Keratinocyte (primary cell): Measurements from ENCODE around the gene TERT. TPM values are rescaled to one million over a fixed set of nuclear protein-coding genes. Genes with fewer than 3 reads are reported as not detected.

ENCODE experiments used
- DNase-seq: peaks from one replicate; pipeline ENCODE4 v3.0.0-alpha.2; 2011; ENCODE audit warnings: low read depth, missing footprints, low spot score
- FAIRE-seq: peaks from 2 replicates; lab custom pipeline; 2011; peaks lifted over from hg19 to GRCh38; lab: Jason Lieb, UNC
- H2AFZ ChIP-seq: 2 replicates; pipeline ENCODE4 v1.6.0; 2012; ENCODE audit warnings: low read length, control low read depth, inconsistent platforms; ENCODE audit not compliant: control insufficient read depth
- H3K27ac ChIP-seq: 2 replicates; pipeline ENCODE4 v1.5.1; 2011; ENCODE audit warnings: low read length; ENCODE audit not compliant: control insufficient read depth, insufficient read depth
- H3K27me3 ChIP-seq: 3 replicates; pipeline ENCODE4 v1.6.0; 2011; ENCODE audit warnings: low read length; ENCODE audit not compliant: control insufficient read depth, insufficient read depth; ENCODE audit errors: extremely low read depth
- H3K36me3 ChIP-seq, 2 experiments: 2 replicates in 1 of 2; 3 replicates in 1 of 2; pipeline ENCODE4 v1.5.1; 2011; ENCODE audit warnings: low read length in 2 of 2, mild to moderate bottlenecking in 1 of 2; ENCODE audit not compliant: control insufficient read depth in 2 of 2, insufficient read depth in 2 of 2; ENCODE audit errors: extremely low read depth in 1 of 2
- H3K4me1 ChIP-seq: 3 replicates; pipeline ENCODE4 v1.5.1; 2011; ENCODE audit warnings: low read length; ENCODE audit not compliant: control insufficient read depth, insufficient read depth; ENCODE audit errors: extremely low read depth
- H3K4me2 ChIP-seq: 3 replicates; pipeline ENCODE4 v1.6.0; 2011; ENCODE audit warnings: low read depth, low read length; ENCODE audit not compliant: control insufficient read depth, insufficient read depth; ENCODE audit errors: extremely low read depth
- H3K4me3 ChIP-seq, 3 experiments: fragments of 200-600 bp in 1 of 3; sonication (generic) in 1 of 3; 2 replicates in 2 of 3; 3 replicates in 1 of 3; pipeline ENCODE4 v1.5.1; 2011 to 2016; ENCODE audit warnings: low read length in 3 of 3, mild to moderate bottlenecking in 3 of 3, control low read depth in 2 of 3, inconsistent platforms in 1 of 3, low read depth in 1 of 3, mixed read lengths in 1 of 3, mixed run types in 1 of 3, moderate library complexity in 1 of 3; ENCODE audit not compliant: control insufficient read depth in 2 of 3, insufficient read depth in 2 of 3; ENCODE audit errors: extremely low read depth in 1 of 3
- H3K79me2 ChIP-seq: 2 replicates; pipeline ENCODE4 v1.6.0; 2012; ENCODE audit warnings: low read length; ENCODE audit not compliant: control insufficient read depth, insufficient read depth
- H3K9ac ChIP-seq: 3 replicates; pipeline ENCODE4 v1.6.0; 2011; ENCODE audit warnings: low read length; ENCODE audit not compliant: control insufficient read depth, insufficient read depth; ENCODE audit errors: extremely low read depth
- H3K9me1 ChIP-seq: 3 replicates; pipeline ENCODE4 v1.6.0; 2011; ENCODE audit warnings: low read length; ENCODE audit not compliant: control insufficient read depth, insufficient read depth; ENCODE audit errors: extremely low read depth
- H3K9me3 ChIP-seq: 2 replicates; pipeline ENCODE4 v1.5.1; 2012; ENCODE audit warnings: low read depth, low read length; ENCODE audit not compliant: control insufficient read depth
- H4K20me1 ChIP-seq: 3 replicates; pipeline ENCODE4 v1.6.0; 2011; ENCODE audit warnings: low read length; ENCODE audit not compliant: control insufficient read depth, insufficient read depth; ENCODE audit errors: extremely low read depth
- EZH2 ChIP-seq: IDR thresholded peaks from one replicate; pipeline ENCODE4 v1.6.1; 2012; ENCODE audit warnings: inconsistent platforms, mild to moderate bottlenecking, low read length, moderate library complexity
- dilution Hi-C: fragments of 300-500 bp; cut with MboI; formaldehyde crosslinking; loops from one replicate; pipeline ENCODE4 v1.7.0; 2020; ENCODE audit warnings: low sequenced_read_pairs; ENCODE audit not compliant: extremely low pct_ligation_motif_present
- polyA plus RNA-seq, 5 experiments: library from polyadenylated mRNA; depleted of rRNA in 3 of 5; stranded (reverse) in 3 of 5; stranded (forward) in 1 of 5; unstranded in 1 of 5; fragments of >200 nt; gene quantifications; 1 replicate in 1 of 5; 2 replicates in 3 of 5; 3 replicates in 1 of 5; pipeline versions ENCODE4 v1.2.1 to v1.2.3, GENCODE V29; 2011 to 2012; ENCODE audit warnings: missing spikeins in 2 of 5, low read depth in 1 of 5, low replicate concordance in 1 of 5
- TF ChIP-seq, protein P1 (sequence below), 3 experiments: IDR thresholded peaks in 1 of 3; conservative IDR thresholded peaks in 1 of 3; optimal IDR thresholded peaks in 1 of 3; 2 replicates in 2 of 3; 3 replicates in 1 of 3; pipeline versions ENCODE3 to v1.5.1; 2011; ENCODE audit warnings: low read length in 3 of 3, mild to moderate bottlenecking in 3 of 3, moderate library complexity in 2 of 3, control low read depth in 1 of 3, inconsistent platforms in 1 of 3; ENCODE audit not compliant: insufficient read depth in 2 of 3; ENCODE audit errors: extremely low read depth in 1 of 3

The TERT gene
- polyA plus RNA-seq, 1 donor (not counting 4 experiments of a cell fraction or from before 2014, with no cell fraction given) = not detected

- peaks cover 10% of the 10 kb centered on the region for H3K9me3 ChIP-seq
- FAIRE-seq (no peak), DNase-seq (no peak)
- no peak overlapping the region for H3K27ac ChIP-seq
- H3K4me2 ChIP-seq = no peak overlapping the region
- H3K9me1 ChIP-seq = no peaks in the 10 kb centered on the region
- no peaks in the 10 kb centered on the region for H3K27me3 ChIP-seq
- H3K9ac ChIP-seq = no peak overlapping the region
- TF ChIP-seq, protein P1, sequence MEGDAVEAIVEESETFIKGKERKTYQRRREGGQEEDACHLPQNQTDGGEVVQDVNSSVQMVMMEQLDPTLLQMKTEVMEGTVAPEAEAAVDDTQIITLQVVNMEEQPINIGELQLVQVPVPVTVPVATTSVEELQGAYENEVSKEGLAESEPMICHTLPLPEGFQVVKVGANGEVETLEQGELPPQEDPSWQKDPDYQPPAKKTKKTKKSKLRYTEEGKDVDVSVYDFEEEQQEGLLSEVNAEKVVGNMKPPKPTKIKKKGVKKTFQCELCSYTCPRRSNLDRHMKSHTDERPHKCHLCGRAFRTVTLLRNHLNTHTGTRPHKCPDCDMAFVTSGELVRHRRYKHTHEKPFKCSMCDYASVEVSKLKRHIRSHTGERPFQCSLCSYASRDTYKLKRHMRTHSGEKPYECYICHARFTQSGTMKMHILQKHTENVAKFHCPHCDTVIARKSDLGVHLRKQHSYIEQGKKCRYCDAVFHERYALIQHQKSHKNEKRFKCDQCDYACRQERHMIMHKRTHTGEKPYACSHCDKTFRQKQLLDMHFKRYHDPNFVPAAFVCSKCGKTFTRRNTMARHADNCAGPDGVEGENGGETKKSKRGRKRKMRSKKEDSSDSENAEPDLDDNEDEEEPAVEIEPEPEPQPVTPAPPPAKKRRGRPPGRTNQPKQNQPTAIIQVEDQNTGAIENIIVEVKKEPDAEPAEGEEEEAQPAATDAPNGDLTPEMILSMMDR (optimal IDR thresholded peaks at IDR 0.05 in 1 of 3, IDR thresholded peaks at IDR 0.05 in 1 of 3, conservative IDR thresholded peaks at IDR 0.05 in 1 of 3; ENCODE audit: extremely low read depth in 1 of 3, insufficient read depth in 2 of 3, low read length in 3 of 3) = no peak
- no peak for TF ChIP-seq EZH2
- H3K36me3 ChIP-seq = no peaks in the 10 kb centered on the region
- no peaks in the 10 kb centered on the region for H3K4me1 ChIP-seq
- no peaks in the 10 kb centered on the region for H4K20me1 ChIP-seq
- dilution Hi-C loops = no loop called here
- H3K4me3 ChIP-seq = no peak overlapping the region
- H2AFZ ChIP-seq = no peak overlapping the region
- no peaks in the 10 kb centered on the region for H3K79me2 ChIP-seq
Observed at GRCh38 chr5:1265461-1266455, 29.1 kb downstream of the TERT start.

GRCh38 chr5:1265026-1265425 lies 29.8 kb downstream of the TERT start:
- Histone ChIP-seq H4K20me1 (no peaks in the 10 kb centered on the region), H3K9me3 (peaks cover 13% of the 10 kb centered on the region), H3K4me2 (no peak overlapping the region), H3K4me1 (no peaks in the 10 kb centered on the region), H3K4me3 (no peak overlapping the region), H3K9ac (no peak overlapping the region), H3K79me2 (no peaks in the 10 kb centered on the region), H3K9me1 (no peaks in the 10 kb centered on the region), H3K27ac (no peak overlapping the region), H3K27me3 (no peaks in the 10 kb centered on the region), H2AFZ (no peak overlapping the region), H3K36me3 (no peaks in the 10 kb centered on the region)
- no peak for FAIRE-seq
- DNase-seq = no peak
- TF ChIP-seq EZH2 = no peak
- TF ChIP-seq, protein P1 (optimal IDR thresholded peaks at IDR 0.05 in 1 of 3, IDR thresholded peaks at IDR 0.05 in 1 of 3, conservative IDR thresholded peaks at IDR 0.05 in 1 of 3; ENCODE audit: extremely low read depth in 1 of 3, insufficient read depth in 2 of 3, low read length in 3 of 3) = no peak
- dilution Hi-C loops = no loop called here
